NOMO-1 treated with dmso at 0.1 percent for 144 hours (cell line): ENCODE measurements around the gene SLC22A1.
"Not testable (repeated sequence)": the region's sequence is repeated elsewhere in the genome, so short reads cannot be mapped to it uniquely, and the experiment has no call there.

Source experiments
- DNase-seq: peaks from one replicate; lab custom pipeline; 2025; ENCODE audit not compliant: unreplicated experiment; lab: John Stamatoyannopoulos, UW

The SLC22A1 gene

DNA sequence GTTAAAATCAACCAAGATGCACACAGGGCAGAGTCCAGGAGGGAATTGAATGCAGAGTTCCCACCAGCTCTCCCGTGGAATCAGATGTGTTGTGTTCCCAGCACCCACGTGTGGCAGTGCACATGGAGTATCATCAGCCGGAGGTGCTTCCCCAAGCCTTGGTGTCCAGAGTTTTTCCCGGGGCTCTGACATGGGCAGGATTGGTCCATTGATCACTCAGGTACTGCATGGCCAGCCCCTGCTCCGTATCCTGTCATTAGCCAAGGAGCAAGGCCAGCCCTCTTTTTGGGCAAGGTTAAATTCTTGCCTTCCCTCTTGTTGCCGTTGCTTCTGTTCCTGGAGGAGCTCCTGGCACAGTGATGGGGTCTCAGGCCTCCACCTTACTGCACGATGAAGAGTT lies 28.6 kb upstream of the SLC22A1 start:
- no peak for DNase-seq

GRCh38 chr6:160093946-160094345 lies 27.7 kb upstream of the SLC22A1 start:
- DNase-seq, result no peak

- DNase-seq, result no peak
Measured at GRCh38 chr6:160095146-160095845, 26.3 kb upstream of the SLC22A1 start.

GRCh38 chr6:160101277-160102205 lies 20.1 kb upstream of the SLC22A1 start:
- no peak for DNase-seq

- no peak for DNase-seq
Measured at GRCh38 chr6:160102399-160102798, 19.2 kb upstream of the SLC22A1 start.

GRCh38 chr6:160102956-160103824 lies 18.4 kb upstream of the SLC22A1 start:
- no peak for DNase-seq

DNA sequence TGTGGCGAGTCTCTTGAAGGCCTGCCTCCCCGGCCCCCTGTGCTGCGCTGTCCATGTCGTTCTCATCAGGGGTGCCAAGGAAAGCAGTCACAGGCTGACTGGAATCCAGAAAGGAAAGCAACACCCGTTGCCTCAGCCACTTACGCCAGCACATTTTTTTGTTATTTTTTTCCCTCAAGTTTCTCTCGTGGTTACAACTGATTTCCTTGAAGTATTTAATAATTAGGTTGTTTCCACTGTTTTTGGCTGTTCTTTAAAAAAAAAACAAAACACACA lies 17.9 kb upstream of the SLC22A1 start:
- DNase-seq, result no peak

DNA sequence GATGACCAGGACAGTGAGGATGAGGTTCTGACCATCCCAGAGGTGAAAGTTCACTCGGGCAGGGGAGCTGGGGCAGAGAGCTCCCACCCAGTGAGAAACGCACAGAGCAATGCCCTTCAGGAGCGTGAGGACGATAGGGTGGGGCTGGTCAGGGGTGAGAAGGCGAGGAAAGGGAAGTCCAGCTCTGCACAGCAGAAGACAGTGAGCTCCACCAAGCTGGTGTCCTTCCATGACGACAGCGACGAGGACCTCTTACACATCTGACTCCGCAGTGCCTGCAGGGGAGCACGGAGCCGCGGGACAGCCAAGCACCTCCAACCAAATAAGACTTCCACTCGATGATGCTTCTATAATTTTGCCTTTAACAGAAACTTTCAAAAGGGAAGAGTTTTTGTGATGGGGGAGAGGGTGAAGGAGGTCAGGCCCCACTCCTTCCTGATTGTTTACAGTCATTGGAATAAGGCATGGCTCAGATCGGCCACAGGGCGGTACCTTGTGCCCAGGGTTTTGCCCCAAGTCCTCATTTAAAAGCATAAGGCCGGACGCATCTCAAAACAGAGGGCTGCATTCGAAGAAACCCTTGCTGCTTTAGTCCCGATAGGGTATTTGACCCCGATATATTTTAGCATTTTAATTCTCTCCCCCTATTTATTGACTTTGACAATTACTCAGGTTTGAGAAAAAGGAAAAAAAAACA lies 16.6 kb upstream of the SLC22A1 start:
- DNase-seq, result no peak

DNA sequence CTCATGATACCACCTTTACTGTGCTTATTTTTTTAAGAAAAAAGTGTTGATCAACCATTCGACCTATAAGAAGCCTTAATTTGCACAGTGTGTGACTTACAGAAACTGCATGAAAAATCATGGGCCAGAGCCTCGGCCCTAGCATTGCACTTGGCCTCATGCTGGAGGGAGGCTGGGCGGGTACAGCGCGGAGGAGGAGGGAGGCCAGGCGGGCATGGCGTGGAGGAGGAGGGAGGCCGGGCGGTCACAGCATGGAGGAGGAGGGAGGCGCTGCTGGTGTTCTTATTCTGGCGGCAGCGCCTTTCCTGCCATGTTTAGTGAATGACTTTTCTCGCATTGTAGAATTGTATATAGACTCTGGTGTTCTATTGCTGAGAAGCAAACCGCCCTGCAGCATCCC lies 15.6 kb upstream of the SLC22A1 start:
- DNase-seq, result no peak

DNA sequence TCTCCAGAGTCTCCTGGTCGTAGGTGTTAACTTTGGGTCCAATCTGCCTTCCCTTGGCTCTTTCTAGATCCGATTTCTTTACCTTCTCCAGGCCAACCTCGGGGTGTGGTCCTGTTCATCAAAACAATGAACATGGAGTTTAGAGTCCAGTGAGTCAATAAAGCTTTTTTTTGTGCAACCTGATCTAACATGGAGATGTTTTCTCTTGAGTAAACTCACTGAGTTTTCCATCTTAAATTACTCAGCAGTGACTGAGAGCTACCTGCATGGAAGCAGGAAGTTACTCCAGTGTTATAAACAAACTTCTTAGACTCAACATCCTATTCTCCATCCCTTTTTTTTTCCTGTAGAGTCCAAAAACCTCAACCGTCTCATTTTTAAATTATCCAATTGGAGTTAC lies 14.9 kb upstream of the SLC22A1 start:
- no peak for DNase-seq

- DNase-seq, result no peak
Measured at GRCh38 chr6:160108077-160108476, 13.5 kb upstream of the SLC22A1 start.

DNA sequence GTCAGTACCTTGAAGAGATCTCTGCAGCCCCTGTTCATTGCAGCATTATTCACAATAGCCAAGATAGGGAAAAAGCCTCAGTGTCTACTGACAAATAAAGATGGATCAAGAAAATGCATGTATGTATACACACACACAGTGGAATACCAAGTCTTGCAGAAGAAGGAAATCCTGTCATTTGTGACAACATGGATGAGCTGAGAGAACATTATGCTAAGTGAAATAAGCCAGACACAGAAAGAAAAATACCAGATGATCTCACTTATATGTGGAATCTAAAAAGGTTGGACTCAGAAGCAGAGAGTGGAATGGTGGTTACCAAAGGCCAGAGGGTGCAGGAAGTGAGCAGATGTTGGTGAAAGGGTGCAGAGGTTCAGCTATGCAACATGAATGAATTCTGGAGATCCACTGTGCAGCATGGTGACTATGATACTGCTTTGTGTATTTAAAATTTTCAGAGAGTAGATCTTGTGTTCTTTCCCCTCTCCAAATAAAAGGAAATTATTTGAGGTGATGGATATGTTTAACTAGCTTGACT lies 11.0 kb upstream of the SLC22A1 start:
- no peak for DNase-seq

DNA sequence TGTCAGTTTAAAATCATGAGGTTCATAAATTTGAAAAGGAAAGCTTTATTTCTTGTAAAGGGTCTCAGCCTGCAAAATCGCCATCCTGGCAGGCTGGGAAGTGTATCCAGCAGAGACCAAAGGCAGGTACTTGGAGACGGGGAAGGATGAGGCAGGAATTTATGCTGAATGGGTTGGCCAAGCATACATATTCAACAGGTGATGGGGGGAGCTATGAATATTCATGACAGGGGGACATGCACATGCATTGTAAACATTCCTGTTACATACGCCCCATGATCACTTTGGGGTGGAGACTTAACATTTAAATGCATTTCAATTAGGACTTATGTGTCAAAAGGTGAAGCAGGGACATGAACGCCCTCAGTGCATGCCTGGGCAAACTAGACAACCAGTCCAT lies 9.8 kb upstream of the SLC22A1 start:
- no peak for DNase-seq

GRCh38 chr6:160112628-160113299 lies 8.9 kb upstream of the SLC22A1 start:
- no peak for DNase-seq

GRCh38 chr6:160114536-160114935 lies 7.1 kb upstream of the SLC22A1 start:
- not testable (repeated sequence) for DNase-seq

DNA sequence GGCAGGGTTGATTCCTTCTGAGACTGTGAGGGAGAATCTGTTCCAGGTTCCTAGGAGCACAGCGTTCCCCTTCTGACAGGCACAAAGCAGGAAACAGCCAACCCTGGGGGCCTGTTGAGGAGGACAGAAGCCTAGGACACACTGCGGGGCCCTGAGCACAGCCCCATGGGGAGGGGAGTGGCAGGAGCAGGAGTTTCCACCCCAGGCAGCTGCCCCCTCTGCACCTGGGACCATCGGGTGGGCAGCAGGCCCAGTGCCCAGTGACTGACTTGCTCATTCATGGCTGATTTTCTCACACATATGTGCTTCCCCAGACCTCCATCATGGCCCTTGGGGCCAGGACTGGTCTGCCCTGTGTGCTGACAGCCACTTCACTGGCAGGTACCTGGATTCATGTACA lies 6.2 kb upstream of the SLC22A1 start:
- DNase-seq, result no peak

GRCh38 chr6:160116411-160116810 lies 5.2 kb upstream of the SLC22A1 start:
- no peak for DNase-seq

DNA sequence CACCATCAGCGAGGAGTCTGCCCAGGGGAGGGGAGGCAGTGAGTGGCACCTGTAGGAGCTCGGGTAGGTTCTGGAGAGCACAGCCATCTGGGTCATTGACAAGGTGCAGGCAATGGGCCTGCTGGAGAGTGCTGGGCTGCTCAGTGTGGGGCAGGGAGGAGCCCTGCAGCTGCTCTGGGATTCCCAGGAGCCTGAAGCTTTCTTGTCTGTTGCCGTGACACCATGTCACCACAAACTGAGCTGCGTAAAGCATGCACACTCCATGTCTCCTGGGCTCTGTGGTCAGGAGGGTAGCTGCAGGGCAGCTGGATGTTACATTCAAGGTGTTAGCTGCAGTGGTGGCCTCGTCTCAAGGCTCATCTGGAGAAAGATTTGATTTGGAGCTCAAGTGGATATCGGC lies 4.5 kb upstream of the SLC22A1 start:
- DNase-seq, result no peak

DNA sequence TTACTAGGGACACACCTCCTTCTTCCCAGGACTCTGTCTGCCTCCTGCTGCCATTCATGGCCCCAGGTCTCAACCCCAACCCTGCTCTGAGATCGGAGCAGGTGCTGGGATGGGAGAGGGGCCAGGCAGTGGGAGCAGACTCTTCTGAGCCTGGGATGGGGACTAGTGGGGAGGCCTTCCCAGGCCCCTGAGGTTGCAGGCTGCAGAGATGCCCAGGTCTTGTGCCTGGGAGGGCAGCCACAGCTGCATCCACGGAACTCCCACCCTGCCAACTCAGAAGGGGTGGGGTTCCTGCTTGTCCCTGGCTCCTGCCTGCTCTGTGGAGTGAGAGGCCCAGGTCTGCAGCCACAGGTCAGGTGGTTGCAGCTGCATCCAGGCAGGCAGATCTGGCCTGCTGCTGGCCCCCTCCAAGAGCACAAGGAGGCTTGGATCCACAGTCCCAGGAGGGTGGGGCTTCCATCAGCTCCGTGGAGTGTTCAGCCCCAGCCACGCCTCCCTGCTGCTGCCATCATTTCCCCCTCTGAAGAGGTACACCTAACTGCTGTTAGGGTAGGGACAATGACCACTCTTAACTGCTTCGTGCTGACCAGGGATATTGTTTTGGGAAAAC lies 2.9 kb upstream of the SLC22A1 start:
- DNase-seq, result no peak

- no peak for DNase-seq
Measured at GRCh38 chr6:160120087-160120486, 1.5 kb upstream of the SLC22A1 start.
